Progenitor cell of endocrine pancreas (in vitro differentiated cells): ENCODE results near the gene CDH23. TPM values are rescaled to one million over a fixed set of nuclear protein-coding genes. Genes with fewer than 3 reads are reported as not detected.

ENCODE experiments used
- DNase-seq: peaks from one replicate; pipeline ENCODE4 v3.0.0; 2021; ENCODE audit warnings: low spot score; ENCODE audit not compliant: unreplicated experiment
- H3K27ac Mint-ChIP-seq: 2 replicates; pipeline ENCODE4 v1.8.0; 2021; ENCODE audit warnings: mild to moderate bottlenecking, moderate library complexity, mixed read lengths
- H3K27me3 Mint-ChIP-seq: 2 replicates; pipeline ENCODE4 v1.8.0; 2021; ENCODE audit warnings: mixed read lengths
- H3K36me3 Mint-ChIP-seq: 2 replicates; pipeline ENCODE4 v1.8.0; 2022; ENCODE audit warnings: mixed read lengths; ENCODE audit not compliant: insufficient read depth
- H3K4me1 Mint-ChIP-seq: 2 replicates; pipeline ENCODE4 v1.8.0; 2021; ENCODE audit warnings: low read depth, mixed read lengths
- H3K4me3 Mint-ChIP-seq: 2 replicates; pipeline ENCODE4 v1.8.0; 2021; ENCODE audit warnings: low read depth, mild to moderate bottlenecking, moderate library complexity, mixed read lengths
- H3K9me3 Mint-ChIP-seq: 2 replicates; pipeline ENCODE4 v1.8.0; 2021; ENCODE audit warnings: low read depth, mixed read lengths
- total RNA-seq: library from RNA; stranded (reverse); gene quantifications from 2 replicates; pipeline ENCODE4 v1.2.1, GENCODE V29; 2021
- TF ChIP-seq, protein P1 (sequence below): fragments of 200-600 bp; sonication (generic); IDR thresholded peaks from one replicate; pipeline ENCODE4 v1.5.0; 2021; ENCODE audit warnings: antibody characterized with exemption, mild to moderate bottlenecking; ENCODE audit not compliant: unreplicated experiment

Gene CDH23
- total RNA-seq, 1 donor from 2014 or later, result 0.43 TPM

DNA sequence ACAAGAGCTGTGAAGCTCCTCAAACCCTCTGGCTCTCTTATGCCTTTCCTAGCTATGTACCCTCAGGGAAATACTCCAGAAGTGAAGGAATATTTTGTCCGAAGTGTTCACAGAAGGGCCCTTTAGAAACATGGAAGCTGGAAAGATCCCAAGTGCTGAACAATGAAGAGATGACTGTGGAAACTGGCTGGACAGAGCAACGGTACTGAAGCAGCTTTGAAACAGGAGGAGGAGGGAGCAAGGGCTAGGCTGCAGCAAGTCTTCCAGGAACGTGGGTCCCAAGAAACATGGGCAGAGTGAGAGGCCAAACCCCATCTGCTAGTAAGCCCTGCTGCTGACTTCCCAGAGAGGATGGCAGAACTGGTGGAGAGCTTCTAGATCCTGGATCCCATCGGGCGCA, 457.3 kb downstream of the CDH23 start:
- no peak overlapping the region for H3K27ac Mint-ChIP-seq
- H3K4me3 Mint-ChIP-seq, result no peak overlapping the region
- H3K27me3 Mint-ChIP-seq, result no peaks in the 10 kb centered on the region
- peaks cover 2% of the 10 kb centered on the region for H3K36me3 Mint-ChIP-seq
- DNase-seq, result no peak
- H3K4me1 Mint-ChIP-seq, result peaks cover 13% of the 10 kb centered on the region
- TF ChIP-seq, protein P1, sequence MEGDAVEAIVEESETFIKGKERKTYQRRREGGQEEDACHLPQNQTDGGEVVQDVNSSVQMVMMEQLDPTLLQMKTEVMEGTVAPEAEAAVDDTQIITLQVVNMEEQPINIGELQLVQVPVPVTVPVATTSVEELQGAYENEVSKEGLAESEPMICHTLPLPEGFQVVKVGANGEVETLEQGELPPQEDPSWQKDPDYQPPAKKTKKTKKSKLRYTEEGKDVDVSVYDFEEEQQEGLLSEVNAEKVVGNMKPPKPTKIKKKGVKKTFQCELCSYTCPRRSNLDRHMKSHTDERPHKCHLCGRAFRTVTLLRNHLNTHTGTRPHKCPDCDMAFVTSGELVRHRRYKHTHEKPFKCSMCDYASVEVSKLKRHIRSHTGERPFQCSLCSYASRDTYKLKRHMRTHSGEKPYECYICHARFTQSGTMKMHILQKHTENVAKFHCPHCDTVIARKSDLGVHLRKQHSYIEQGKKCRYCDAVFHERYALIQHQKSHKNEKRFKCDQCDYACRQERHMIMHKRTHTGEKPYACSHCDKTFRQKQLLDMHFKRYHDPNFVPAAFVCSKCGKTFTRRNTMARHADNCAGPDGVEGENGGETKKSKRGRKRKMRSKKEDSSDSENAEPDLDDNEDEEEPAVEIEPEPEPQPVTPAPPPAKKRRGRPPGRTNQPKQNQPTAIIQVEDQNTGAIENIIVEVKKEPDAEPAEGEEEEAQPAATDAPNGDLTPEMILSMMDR, result no peak
- H3K9me3 Mint-ChIP-seq, result no peaks in the 10 kb centered on the region

DNA sequence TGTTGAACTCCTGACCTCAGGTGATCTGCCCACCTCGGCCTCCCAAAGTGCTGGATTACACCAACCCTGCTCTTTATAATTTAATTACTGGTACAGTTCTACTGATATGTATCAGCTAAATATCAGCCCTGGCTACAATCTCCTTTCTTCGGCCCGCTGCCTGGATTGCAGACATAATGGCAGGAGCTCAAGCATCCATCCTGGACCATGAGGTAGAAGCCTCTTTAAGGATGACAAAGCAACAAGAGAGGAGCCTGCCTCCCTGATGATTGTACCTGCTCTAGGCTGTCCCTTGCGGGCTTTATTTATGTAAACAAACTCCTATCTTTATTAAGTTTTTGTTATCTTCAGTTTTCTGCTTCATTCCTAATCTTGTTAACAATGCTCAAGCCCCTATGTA, 459.9 kb downstream of the CDH23 start:
- Mint-ChIP-seq H3K27ac (no peak overlapping the region), H3K36me3 (no peaks in the 10 kb centered on the region), H3K4me3 (no peak overlapping the region), H3K4me1 (peaks cover 6% of the 10 kb centered on the region), H3K9me3 (no peaks in the 10 kb centered on the region), H3K27me3 (no peaks in the 10 kb centered on the region)
- TF ChIP-seq, protein P1, result no peak
- no peak for DNase-seq

DNA sequence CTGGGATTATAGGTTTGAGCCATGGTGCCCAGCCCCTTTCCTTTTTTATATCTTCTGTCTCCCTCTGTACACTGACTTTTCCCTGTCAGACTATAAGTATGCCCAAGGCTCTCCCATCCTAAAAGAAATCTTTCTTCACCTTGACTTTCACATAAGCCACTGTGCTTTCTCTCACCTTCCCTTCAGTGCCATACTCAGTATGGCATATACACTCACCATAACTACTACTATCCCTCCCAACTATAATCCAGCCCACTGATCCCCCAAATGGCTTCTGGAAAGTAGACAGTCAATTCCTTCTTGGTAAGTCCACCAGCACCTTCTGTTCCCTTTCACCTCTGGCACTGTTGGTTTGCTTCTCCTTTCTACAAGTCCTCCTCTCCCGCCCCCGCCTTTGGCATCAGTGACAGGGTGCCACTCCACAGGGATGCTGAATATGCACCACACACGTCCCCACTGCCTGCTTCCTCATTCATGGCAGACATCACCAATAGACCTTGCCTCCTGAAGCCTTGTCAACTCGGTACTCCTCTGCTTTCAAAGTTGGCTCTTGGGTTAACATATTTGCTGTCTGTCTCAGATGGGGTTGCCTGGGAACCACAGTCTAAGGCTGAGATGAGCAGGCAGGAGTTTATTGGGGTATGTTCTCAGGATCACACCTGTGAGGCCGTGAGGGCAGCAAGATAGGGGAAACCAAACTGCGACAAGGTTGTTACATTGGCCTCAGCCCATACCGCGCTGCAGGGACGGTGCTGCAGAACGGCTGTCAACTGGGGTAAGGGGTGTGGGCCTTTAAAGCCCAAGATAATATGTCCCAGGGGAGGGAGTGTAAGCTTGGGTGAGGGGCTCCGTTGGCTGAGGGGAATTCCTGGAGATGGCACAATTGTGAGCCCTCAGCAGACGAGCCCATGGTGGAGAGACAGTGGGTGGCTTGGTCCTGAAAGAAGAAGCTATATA, 461.5 kb downstream of the CDH23 start:
- peaks cover 6% of the 10 kb centered on the region for H3K4me1 Mint-ChIP-seq
- H3K36me3 Mint-ChIP-seq, result no peaks in the 10 kb centered on the region
- H3K27me3 Mint-ChIP-seq, result no peaks in the 10 kb centered on the region
- H3K9me3 Mint-ChIP-seq, result no peaks in the 10 kb centered on the region
- H3K27ac Mint-ChIP-seq, result no peak overlapping the region
- TF ChIP-seq, protein P1, result no peak
- no peak for DNase-seq
- H3K4me3 Mint-ChIP-seq, result no peak overlapping the region

DNA sequence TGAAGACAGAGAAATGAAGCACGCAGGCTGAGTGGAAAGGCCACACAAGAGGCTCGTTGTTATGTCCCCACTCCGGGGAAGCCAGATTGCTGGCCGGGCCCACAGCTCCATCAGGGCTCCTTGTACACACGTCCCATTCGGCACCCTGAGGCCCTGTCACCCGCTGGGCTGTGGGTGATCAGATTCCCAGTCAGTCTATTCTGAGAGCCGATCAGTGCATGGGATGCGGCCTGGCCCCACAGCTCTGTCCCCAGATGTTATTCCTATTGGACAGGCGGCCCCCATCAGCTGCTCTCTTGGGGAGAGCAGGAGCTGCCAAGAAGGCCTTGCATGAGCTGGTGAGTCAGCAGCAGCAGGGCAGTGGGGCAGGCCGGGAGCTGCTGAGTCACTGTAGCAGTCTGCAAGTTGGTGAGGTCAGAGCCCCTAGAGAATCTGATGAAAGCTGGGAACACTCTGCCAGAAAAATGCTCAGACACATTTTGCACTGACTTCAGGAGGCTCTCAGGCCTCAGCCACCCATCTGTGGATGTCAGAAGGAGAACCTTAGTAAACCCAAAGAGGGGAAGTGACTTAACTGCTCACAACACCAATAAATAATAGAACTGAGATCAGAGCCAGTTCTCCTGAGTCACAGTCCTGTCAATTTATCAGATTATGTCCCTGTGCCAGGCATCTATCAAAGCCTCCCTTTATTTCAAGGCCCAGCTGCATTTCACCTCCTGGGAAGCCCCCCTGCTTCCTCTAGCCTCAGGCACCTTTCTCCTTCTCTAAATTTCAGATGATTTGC, 463.7 kb downstream of the CDH23 start:
- Mint-ChIP-seq H3K27me3 (no peaks in the 10 kb centered on the region), H3K27ac (peak overlapping the region; percentile 98), H3K9me3 (no peaks in the 10 kb centered on the region), H3K36me3 (no peaks in the 10 kb centered on the region), H3K4me3 (no peak overlapping the region), H3K4me1 (peaks cover 6% of the 10 kb centered on the region)
- DNase-seq, result peak; percentile 18
- TF ChIP-seq, protein P1, result no peak

DNA sequence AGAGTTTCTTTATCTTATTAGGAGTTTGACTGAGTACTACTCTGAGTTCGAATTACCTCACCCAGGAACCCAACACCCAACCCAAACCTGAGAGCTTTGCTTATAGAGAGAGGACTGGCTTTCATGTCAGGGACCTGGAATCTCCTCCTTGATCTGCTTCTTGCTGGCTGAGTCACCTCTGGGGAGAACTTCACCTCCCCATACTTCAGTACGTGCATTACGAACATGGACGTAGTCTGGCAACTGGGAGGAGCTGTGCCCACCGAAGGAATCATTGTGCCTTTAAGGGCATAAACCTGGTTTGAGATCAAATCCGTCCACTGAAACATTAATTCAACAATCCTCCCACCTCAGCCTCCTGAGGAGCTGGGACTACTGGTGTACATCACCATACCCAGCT, 466.5 kb downstream of the CDH23 start:
- Mint-ChIP-seq H3K27ac (no peak overlapping the region), H3K4me1 (peaks cover 8% of the 10 kb centered on the region), H3K9me3 (no peaks in the 10 kb centered on the region), H3K4me3 (no peak overlapping the region), H3K27me3 (no peaks in the 10 kb centered on the region), H3K36me3 (no peaks in the 10 kb centered on the region)
- DNase-seq, result no peak
- TF ChIP-seq, protein P1, result no peak
